Skeletal muscle satellite cell (primary cell): ENCODE results near the gene MS4A18.

Experiments used
- H3K27me3 ChIP-seq: 2 replicates; pipeline ENCODE4 v1.7.0; 2013; ENCODE audit warnings: low read length; ENCODE audit not compliant: control insufficient read depth, insufficient read depth
- H3K36me3 ChIP-seq: 2 replicates; pipeline ENCODE4 v1.7.0; 2013; ENCODE audit warnings: mild to moderate bottlenecking, control low read depth, low read length; ENCODE audit not compliant: insufficient read depth
- H3K4me1 ChIP-seq: 2 replicates; pipeline ENCODE4 v1.7.0; 2013; ENCODE audit warnings: low read length; ENCODE audit not compliant: control insufficient read depth, insufficient read depth
- H3K4me2 ChIP-seq: 2 replicates; pipeline ENCODE4 v1.7.0; 2013; ENCODE audit warnings: mild to moderate bottlenecking, low read length
- H3K4me3 ChIP-seq: 2 replicates; pipeline ENCODE4 v1.7.0; 2013; ENCODE audit warnings: low read length
- H3K9ac ChIP-seq: 2 replicates; pipeline ENCODE4 v1.7.0; 2013; ENCODE audit warnings: mild to moderate bottlenecking, low read depth, low read length, moderate library complexity
- H3K9me3 ChIP-seq: replicated peaks from 2 replicates; pipeline ENCODE4 v1.7.0; 2013; ENCODE audit warnings: mild to moderate bottlenecking, control low read depth, low read length

MS4A18 gene

GRCh38 chr11:60740573-60740972 lies 16.1 kb downstream of the MS4A18 start:
- no peaks in the 10 kb centered on the region for H3K9me3 ChIP-seq
- no peak overlapping the region for H3K9ac ChIP-seq
- no peak overlapping the region for H3K4me3 ChIP-seq
- H3K27me3 ChIP-seq, result no peaks in the 10 kb centered on the region
- no peak overlapping the region for H3K4me2 ChIP-seq
- H3K4me1 ChIP-seq, result no peaks in the 10 kb centered on the region
- no peaks in the 10 kb centered on the region for H3K36me3 ChIP-seq

GRCh38 chr11:60741421-60741820 lies 16.9 kb downstream of the MS4A18 start:
- Histone ChIP-seq H3K27me3 (no peaks in the 10 kb centered on the region), H3K9ac (no peak overlapping the region), H3K9me3 (no peaks in the 10 kb centered on the region), H3K4me3 (no peak overlapping the region), H3K36me3 (no peaks in the 10 kb centered on the region), H3K4me2 (no peak overlapping the region), H3K4me1 (no peaks in the 10 kb centered on the region)

GRCh38 chr11:60743058-60743457 lies 18.5 kb downstream of the MS4A18 start:
- Histone ChIP-seq H3K4me1 (no peaks in the 10 kb centered on the region), H3K4me3 (no peak overlapping the region), H3K27me3 (no peaks in the 10 kb centered on the region), H3K9ac (no peak overlapping the region), H3K36me3 (no peaks in the 10 kb centered on the region), H3K9me3 (no peaks in the 10 kb centered on the region), H3K4me2 (no peak overlapping the region)

- H3K9me3 ChIP-seq, result no peaks in the 10 kb centered on the region
- no peak overlapping the region for H3K4me3 ChIP-seq
- no peak overlapping the region for H3K9ac ChIP-seq
- H3K4me1 ChIP-seq, result no peaks in the 10 kb centered on the region
- H3K4me2 ChIP-seq, result no peak overlapping the region
- no peaks in the 10 kb centered on the region for H3K36me3 ChIP-seq
- H3K27me3 ChIP-seq, result no peaks in the 10 kb centered on the region
Observed at GRCh38 chr11:60744114-60744513, 19.6 kb downstream of the MS4A18 start.

GRCh38 chr11:60747359-60747873 lies 22.9 kb downstream of the MS4A18 start:
- H3K9ac ChIP-seq, result no peak overlapping the region
- H3K4me1 ChIP-seq, result no peaks in the 10 kb centered on the region
- no peaks in the 10 kb centered on the region for H3K27me3 ChIP-seq
- H3K4me3 ChIP-seq, result no peak overlapping the region
- no peaks in the 10 kb centered on the region for H3K9me3 ChIP-seq
- H3K4me2 ChIP-seq, result no peak overlapping the region
- H3K36me3 ChIP-seq, result no peaks in the 10 kb centered on the region

- H3K4me2 ChIP-seq, result no peak overlapping the region
- H3K4me3 ChIP-seq, result no peak overlapping the region
- no peaks in the 10 kb centered on the region for H3K36me3 ChIP-seq
- H3K27me3 ChIP-seq, result no peaks in the 10 kb centered on the region
- H3K4me1 ChIP-seq, result no peaks in the 10 kb centered on the region
- H3K9ac ChIP-seq, result no peak overlapping the region
- H3K9me3 ChIP-seq, result no peaks in the 10 kb centered on the region
Observed at GRCh38 chr11:60748225-60748624, 23.7 kb downstream of the MS4A18 start.

GRCh38 chr11:60748821-60749220 lies 24.3 kb downstream of the MS4A18 start:
- Histone ChIP-seq H3K27me3 (no peaks in the 10 kb centered on the region), H3K9me3 (no peaks in the 10 kb centered on the region), H3K9ac (no peak overlapping the region), H3K4me3 (no peak overlapping the region), H3K4me1 (no peaks in the 10 kb centered on the region), H3K4me2 (no peak overlapping the region), H3K36me3 (no peaks in the 10 kb centered on the region)

- Histone ChIP-seq H3K4me3 (no peak overlapping the region), H3K4me1 (no peaks in the 10 kb centered on the region)
Observed at GRCh38 chr11:60750911-60751310, 26.4 kb downstream of the MS4A18 start.

GRCh38 chr11:60753309-60753708 lies 28.8 kb downstream of the MS4A18 start:
- Histone ChIP-seq H3K4me2 (no peak overlapping the region), H3K9ac (no peak overlapping the region), H3K9me3 (no peaks in the 10 kb centered on the region), H3K4me3 (no peak overlapping the region), H3K36me3 (no peaks in the 10 kb centered on the region), H3K27me3 (peaks cover 5% of the 10 kb centered on the region), H3K4me1 (no peaks in the 10 kb centered on the region)

More at GRCh38 chr11:60750911-60751310, 26.4 kb downstream of the MS4A18 start:
- Histone ChIP-seq H3K9me3 (no peaks in the 10 kb centered on the region), H3K4me2 (no peak overlapping the region), H3K27me3 (no peaks in the 10 kb centered on the region), H3K36me3 (no peaks in the 10 kb centered on the region), H3K9ac (no peak overlapping the region)

GRCh38 chr11:60754887-60755286 lies 30.4 kb downstream of the MS4A18 start:
- Histone ChIP-seq H3K27me3 (peaks cover 5% of the 10 kb centered on the region), H3K9ac (no peak overlapping the region), H3K36me3 (no peaks in the 10 kb centered on the region), H3K4me2 (no peak overlapping the region), H3K4me1 (no peaks in the 10 kb centered on the region), H3K4me3 (no peak overlapping the region), H3K9me3 (no peaks in the 10 kb centered on the region)

GRCh38 chr11:60756307-60757032 lies 31.9 kb downstream of the MS4A18 start, which contains the start of gene MS4A15:
Gene MS4A15 (plus strand): TSS chr11:60756867. CDS start chr11:60763734, 6,867 bp downstream.
- no peak within 1 kb of the TSS for H3K9ac ChIP-seq
- H3K36me3 ChIP-seq, result no peaks in the 10 kb centered on the region

GRCh38 chr11:60757231-60757800 lies 32.8 kb downstream of the MS4A18 start:
- Histone ChIP-seq H3K4me3 (no peak overlapping the region), H3K9me3 (no peaks in the 10 kb centered on the region), H3K4me2 (no peak overlapping the region), H3K4me1 (no peaks in the 10 kb centered on the region), H3K27me3 (peaks cover 5% of the 10 kb centered on the region), H3K36me3 (no peaks in the 10 kb centered on the region), H3K9ac (no peak overlapping the region)

More at GRCh38 chr11:60756307-60757032, 31.9 kb downstream of the MS4A18 start, which contains the start of gene MS4A15:
- H3K9me3 ChIP-seq, result no peaks in the 10 kb centered on the region
- no peak within 1 kb of the TSS for H3K4me3 ChIP-seq
- peaks cover 5% of the 10 kb centered on the region for H3K27me3 ChIP-seq
- H3K4me1 ChIP-seq, result no peaks in the 10 kb centered on the region
- H3K4me2 ChIP-seq, result no peak within 1 kb of the TSS
